Endodermal cell (in vitro differentiated cells): Measurements from ENCODE around the gene TES. TPM values are rescaled to one million over a fixed set of nuclear protein-coding genes. Genes with fewer than 3 reads are reported as not detected.
A peak's percentile ranks its signal among the peaks of the same experiment; 100 is the strongest.

Experiments used
- DNase-seq: peaks from one replicate; pipeline ENCODE4 v3.0.0-alpha.2; 2017
- H3K27ac ChIP-seq: 2 replicates; pipeline ENCODE4 v1.5.1; 2013; ENCODE audit warnings: mild to moderate bottlenecking, low read depth, low read length, moderate library complexity
- H3K27me3 ChIP-seq: 2 replicates; pipeline ENCODE4 v1.6.1; 2013; ENCODE audit warnings: mild to moderate bottlenecking, low read length, moderate library complexity; ENCODE audit not compliant: insufficient read depth, control insufficient read depth, poor library complexity, severe bottlenecking
- H3K36me3 ChIP-seq: 2 replicates; pipeline ENCODE4 v1.7.0; 2013; ENCODE audit warnings: mild to moderate bottlenecking, low read length, moderate library complexity; ENCODE audit not compliant: control insufficient read depth, insufficient read depth
- H3K4me1 ChIP-seq: one replicate; pipeline ENCODE4 v1.7.0; 2013; ENCODE audit warnings: low read length; ENCODE audit not compliant: control insufficient read depth, insufficient read depth
- H3K4me3 ChIP-seq: 2 replicates; pipeline ENCODE4 v1.5.1; 2013; ENCODE audit warnings: mild to moderate bottlenecking, low read length, moderate library complexity
- H3K9ac ChIP-seq: 2 replicates; pipeline ENCODE4 v1.6.1; 2013; ENCODE audit warnings: mild to moderate bottlenecking, low read length, moderate library complexity; ENCODE audit not compliant: poor library complexity, severe bottlenecking; ENCODE audit errors: extremely low read depth
- H3K9me3 ChIP-seq: 2 replicates; pipeline ENCODE4 v1.6.1; 2013; ENCODE audit warnings: mild to moderate bottlenecking, low read length, moderate library complexity; ENCODE audit not compliant: control insufficient read depth
- H3K27ac Mint-ChIP-seq: 2 replicates; pipeline ENCODE4 v1.8.0; 2020; ENCODE audit warnings: mixed read lengths
- H3K27me3 Mint-ChIP-seq: 2 replicates; pipeline ENCODE4 v1.8.0; 2021; ENCODE audit warnings: mild to moderate bottlenecking, mixed read lengths; ENCODE audit not compliant: insufficient read depth
- H3K36me3 Mint-ChIP-seq: 2 replicates; pipeline ENCODE4 v1.8.0; 2020; ENCODE audit warnings: low read depth, mixed read lengths
- H3K4me1 Mint-ChIP-seq: 2 replicates; pipeline ENCODE4 v1.8.0; 2020; ENCODE audit warnings: mixed read lengths
- H3K4me3 Mint-ChIP-seq: 2 replicates; pipeline ENCODE4 v1.8.0; 2020; ENCODE audit warnings: mild to moderate bottlenecking, moderate library complexity, mixed read lengths
- H3K9me3 Mint-ChIP-seq: 2 replicates; pipeline ENCODE4 v1.8.0; 2020; ENCODE audit warnings: mild to moderate bottlenecking, mixed read lengths
- WGBS, 2 experiments: methylation state at CpG; one replicate each; pipeline versions ENCODE4 v1.1.5 to v1.1.7; 2013; ENCODE audit warnings: missing lambda C conversion rate in 2 of 2, mixed read lengths in 1 of 2; ENCODE audit not compliant: insufficient coverage in 1 of 2, insufficient read length in 1 of 2; 5-methylcytosine and 5-hydroxymethylcytosine counted together
- total RNA-seq, 2 donors: library from RNA; stranded (reverse); fragmentation: NEBNext Ultra II Directional in 1 of 2; extraction: Animal tissue kit (Norgen Biotek cat#: 25700) in 1 of 2; gene quantifications; 2 replicates in 1 of 2; 3 replicates in 1 of 2; pipeline ENCODE4 v1.2.1, GENCODE V29; 2021
- TF ChIP-seq, protein P1 (sequence below): fragments of 200-600 bp; sonication (generic); conservative IDR thresholded peaks from 2 replicates; pipeline ENCODE4 v1.5.0; 2021; ENCODE audit warnings: antibody characterized with exemption, mild to moderate bottlenecking

Gene TES
- total RNA-seq, 2 donors from 2014 or later: 23.1 to 31.0 TPM

GRCh38 chr7:116285252-116285651 lies 74.9 kb downstream of the TES start:
- Mint-ChIP-seq H3K36me3 (no peaks in the 10 kb centered on the region), H3K4me3 (no peak overlapping the region), H3K27ac (no peak overlapping the region), H3K4me1 (no peaks in the 10 kb centered on the region), H3K9me3 (no peaks in the 10 kb centered on the region), H3K27me3 (no peaks in the 10 kb centered on the region)
- H3K27ac ChIP-seq: no peak overlapping the region
- H3K9me3 ChIP-seq: no peaks in the 10 kb centered on the region
- no peaks in the 10 kb centered on the region for H3K4me1 ChIP-seq
- 88 to 100% methylated on average over 1 of the region's 1 CpG for WGBS, 2 experiments
- DNase-seq: no peak
- TF ChIP-seq, protein P1, sequence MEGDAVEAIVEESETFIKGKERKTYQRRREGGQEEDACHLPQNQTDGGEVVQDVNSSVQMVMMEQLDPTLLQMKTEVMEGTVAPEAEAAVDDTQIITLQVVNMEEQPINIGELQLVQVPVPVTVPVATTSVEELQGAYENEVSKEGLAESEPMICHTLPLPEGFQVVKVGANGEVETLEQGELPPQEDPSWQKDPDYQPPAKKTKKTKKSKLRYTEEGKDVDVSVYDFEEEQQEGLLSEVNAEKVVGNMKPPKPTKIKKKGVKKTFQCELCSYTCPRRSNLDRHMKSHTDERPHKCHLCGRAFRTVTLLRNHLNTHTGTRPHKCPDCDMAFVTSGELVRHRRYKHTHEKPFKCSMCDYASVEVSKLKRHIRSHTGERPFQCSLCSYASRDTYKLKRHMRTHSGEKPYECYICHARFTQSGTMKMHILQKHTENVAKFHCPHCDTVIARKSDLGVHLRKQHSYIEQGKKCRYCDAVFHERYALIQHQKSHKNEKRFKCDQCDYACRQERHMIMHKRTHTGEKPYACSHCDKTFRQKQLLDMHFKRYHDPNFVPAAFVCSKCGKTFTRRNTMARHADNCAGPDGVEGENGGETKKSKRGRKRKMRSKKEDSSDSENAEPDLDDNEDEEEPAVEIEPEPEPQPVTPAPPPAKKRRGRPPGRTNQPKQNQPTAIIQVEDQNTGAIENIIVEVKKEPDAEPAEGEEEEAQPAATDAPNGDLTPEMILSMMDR: no peak
- no peak overlapping the region for H3K4me3 ChIP-seq
- no peak overlapping the region for H3K9ac ChIP-seq
- no peaks in the 10 kb centered on the region for H3K27me3 ChIP-seq
- H3K36me3 ChIP-seq: no peaks in the 10 kb centered on the region

- Mint-ChIP-seq H3K36me3 (no peaks in the 10 kb centered on the region), H3K27me3 (no peaks in the 10 kb centered on the region), H3K4me3 (no peak overlapping the region), H3K27ac (peak overlapping the region; percentile 61), H3K9me3 (peaks cover 3% of the 10 kb centered on the region), H3K4me1 (no peaks in the 10 kb centered on the region)
- Histone ChIP-seq H3K36me3 (no peaks in the 10 kb centered on the region), H3K4me1 (no peaks in the 10 kb centered on the region), H3K27me3 (no peaks in the 10 kb centered on the region), H3K27ac (no peak overlapping the region), H3K9me3 (no peaks in the 10 kb centered on the region), H3K4me3 (no peak overlapping the region), H3K9ac (no peak overlapping the region)
- TF ChIP-seq, protein P1: peak; percentile 61
- DNase-seq: peak; percentile 68
Observed at GRCh38 chr7:116290740-116291139, 80.4 kb downstream of the TES start.

- no peak overlapping the region for H3K4me3 ChIP-seq
- no peak overlapping the region for H3K4me3 Mint-ChIP-seq
- no peak overlapping the region for H3K9ac ChIP-seq
- 95% methylated on average over 1 of the region's 1 CpG; no CpG with 5 or more reads in 1 of the 2 experiments for WGBS, 2 experiments
- no peak overlapping the region for H3K27ac Mint-ChIP-seq
- DNase-seq: no peak
- no peaks in the 10 kb centered on the region for H3K27me3 Mint-ChIP-seq
- H3K27ac ChIP-seq: no peak overlapping the region
- no peaks in the 10 kb centered on the region for H3K9me3 ChIP-seq
- no peaks in the 10 kb centered on the region for H3K4me1 ChIP-seq
- H3K27me3 ChIP-seq: no peaks in the 10 kb centered on the region
- H3K36me3 ChIP-seq: no peaks in the 10 kb centered on the region
- peaks cover 6% of the 10 kb centered on the region for H3K9me3 Mint-ChIP-seq
- TF ChIP-seq, protein P1: no peak
- H3K4me1 Mint-ChIP-seq: no peaks in the 10 kb centered on the region
- H3K36me3 Mint-ChIP-seq: no peaks in the 10 kb centered on the region
Observed at GRCh38 chr7:116291937-116292336, 81.6 kb downstream of the TES start.
